Naive B cell (primary cell): ENCODE results near the gene C12orf75. TPM values are rescaled to one million over a fixed set of nuclear protein-coding genes. Genes with fewer than 3 reads are reported as not detected.

ENCODE experiments used
- ATAC-seq, 2 donors: fragments of 150-1000 bp; cut with Tn5 transposase; 2 replicates each; pipeline ENCODE4 v1.10.0; 2021; ENCODE audit warnings: low read depth in 2 of 2, mild to moderate bottlenecking in 2 of 2, moderate library complexity in 2 of 2
- DNase-seq: peaks from one replicate; pipeline ENCODE4 v3.0.0; 2022
- H3K27ac Mint-ChIP-seq, 6 donors: one replicate each; pipeline ENCODE4 v1.8.0; 2020 to 2022; ENCODE audit warnings: mild to moderate bottlenecking in 6 of 6, mixed read lengths in 6 of 6, moderate library complexity in 5 of 6, inconsistent platforms in 2 of 6
- H3K27me3 Mint-ChIP-seq, 3 donors: one replicate each; pipeline ENCODE4 v1.8.0; 2021 to 2022; ENCODE audit warnings: mixed read lengths in 3 of 3, mild to moderate bottlenecking in 1 of 3
- H3K36me3 Mint-ChIP-seq, 2 donors: one replicate each; pipeline ENCODE4 v1.8.0; 2020 to 2022; ENCODE audit warnings: mixed read lengths in 2 of 2, inconsistent platforms in 1 of 2, mild to moderate bottlenecking in 1 of 2
- H3K4me1 Mint-ChIP-seq, 3 donors: one replicate each; pipeline ENCODE4 v1.8.0; 2020 to 2022; ENCODE audit warnings: mixed read lengths in 3 of 3, inconsistent platforms in 1 of 3, mild to moderate bottlenecking in 1 of 3, moderate library complexity in 1 of 3
- H3K4me3 Mint-ChIP-seq, 8 donors: one replicate each; pipeline ENCODE4 v1.8.0; 2020 to 2022; ENCODE audit warnings: mild to moderate bottlenecking in 8 of 8, mixed read lengths in 8 of 8, moderate library complexity in 8 of 8, inconsistent platforms in 2 of 8
- H3K9me3 Mint-ChIP-seq, 7 donors: one replicate each; pipeline ENCODE4 v1.8.0; 2020 to 2022; ENCODE audit warnings: mixed read lengths in 7 of 7, mild to moderate bottlenecking in 5 of 7, inconsistent platforms in 2 of 7, moderate library complexity in 1 of 7
- polyA plus RNA-seq, 6 donors: library from polyadenylated mRNA; unstranded; fragments of 300-500 nt; fragmentation: Illumina TruSeq; gene quantifications; one replicate each; pipeline ENCODE4 v1.2.3, GENCODE V29; 2021; ENCODE audit warnings: low read depth in 6 of 6

C12orf75 gene
- polyA plus RNA-seq, 6 donors from 2014 or later: 10.9 to 56.4 (median 29.5) TPM

GRCh38 chr12:105348561-105348960, 18.1 kb downstream of the C12orf75 start:
- peaks cover 0 to 10% (median 0%) of the 10 kb centered on the region in 3 donors for H3K27me3 Mint-ChIP-seq

DNA sequence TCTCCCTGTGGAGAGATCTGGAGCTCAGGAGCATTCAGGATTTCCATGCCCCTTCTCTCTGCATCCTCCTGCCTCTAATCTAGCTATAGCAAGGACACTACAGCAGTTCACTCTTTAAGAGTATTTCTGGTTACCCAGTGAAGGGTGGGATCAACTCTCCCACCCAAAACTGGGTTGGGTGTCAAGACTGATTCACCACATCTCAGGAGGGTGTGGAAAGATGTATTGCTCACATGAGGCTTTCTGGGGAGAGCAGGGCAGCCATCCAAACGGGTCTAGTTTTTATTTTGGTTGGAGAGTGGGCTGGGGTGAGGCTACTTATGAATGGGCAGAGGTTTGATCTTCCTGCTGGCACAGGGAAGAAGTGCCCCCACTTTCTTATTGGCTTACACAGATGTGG, 18.6 kb downstream of the C12orf75 start:
- Mint-ChIP-seq H3K4me1 (peaks cover 10 to 14% (median 12%) of the 10 kb centered on the region in 3 donors), H3K4me3 (peak overlapping the region in 1 of 8 donors; percentile 0), H3K27me3 (peaks cover 0 to 10% (median 0%) of the 10 kb centered on the region in 3 donors), H3K9me3 (peaks cover 0 to 8% (median 4%) of the 10 kb centered on the region in 7 donors), H3K36me3 (peaks cover 0 to 8% of the 10 kb centered on the region in 2 donors), H3K27ac (peak overlapping the region in 1 of 6 donors; percentile 33)
- ATAC-seq (no peak), DNase-seq (no peak)

More at GRCh38 chr12:105348561-105348960, 18.1 kb downstream of the C12orf75 start:
- ATAC-seq (no peak), DNase-seq (no peak)
- peaks cover 10 to 14% (median 12%) of the 10 kb centered on the region in 3 donors for H3K4me1 Mint-ChIP-seq
- peaks cover 0 to 8% (median 4%) of the 10 kb centered on the region in 7 donors for H3K9me3 Mint-ChIP-seq
- no peak overlapping the region for H3K4me3 Mint-ChIP-seq
- H3K36me3 Mint-ChIP-seq: peaks cover 0 to 8% of the 10 kb centered on the region in 2 donors
- H3K27ac Mint-ChIP-seq: no peak overlapping the region

DNA sequence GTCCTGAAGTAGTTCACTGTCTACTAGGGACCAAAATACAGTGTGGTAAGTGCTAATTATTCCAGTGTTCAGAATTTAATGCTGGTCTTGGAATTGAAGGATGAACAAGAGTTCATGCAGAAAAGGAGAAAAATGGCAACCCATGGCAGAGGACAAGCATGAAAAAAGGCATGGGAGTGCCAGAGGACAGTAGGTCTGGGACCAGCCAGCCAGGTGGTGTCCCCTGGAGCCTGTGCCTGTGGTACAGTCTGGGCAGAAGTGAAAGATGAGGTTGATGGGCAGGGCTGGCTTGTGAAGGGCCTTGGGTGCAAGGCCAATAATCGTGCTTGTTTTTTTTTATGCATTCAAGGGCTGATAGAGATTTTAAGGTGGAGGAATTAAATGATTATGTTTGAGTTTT, 21.0 kb downstream of the C12orf75 start:
- Mint-ChIP-seq H3K9me3 (peaks cover 0 to 8% (median 4%) of the 10 kb centered on the region in 7 donors), H3K27ac (peak overlapping the region in 2 of 6 donors; percentile 2 to 52), H3K4me3 (peak overlapping the region in 3 of 8 donors; percentile 0 to 75 (median 42)), H3K27me3 (peaks cover 0 to 10% (median 5%) of the 10 kb centered on the region in 3 donors), H3K36me3 (peaks cover 0 to 8% of the 10 kb centered on the region in 2 donors), H3K4me1 (peaks cover 13 to 21% (median 15%) of the 10 kb centered on the region in 3 donors)
- DNase-seq: no peak
- ATAC-seq: no peak

GRCh38 chr12:105352052-105352451, 21.6 kb downstream of the C12orf75 start:
- Mint-ChIP-seq H3K36me3 (peaks cover 0 to 8% of the 10 kb centered on the region in 2 donors), H3K4me1 (peaks cover 18 to 26% (median 18%) of the 10 kb centered on the region in 3 donors), H3K27ac (peak overlapping the region in 3 of 6 donors; percentile 12 to 69 (median 52)), H3K27me3 (peaks cover 0 to 10% (median 5%) of the 10 kb centered on the region in 3 donors), H3K4me3 (peak overlapping the region in 4 of 8 donors; percentile 0 to 75 (median 27)), H3K9me3 (peaks cover 0 to 8% (median 4%) of the 10 kb centered on the region in 7 donors)
- ATAC-seq (peak; percentile 57 to 73), DNase-seq (peak; percentile 25)

- DNase-seq (no peak), ATAC-seq (no peak)
- Mint-ChIP-seq H3K27me3 (peaks cover 0 to 10% (median 5%) of the 10 kb centered on the region in 3 donors), H3K36me3 (peaks cover 0 to 8% of the 10 kb centered on the region in 2 donors), H3K4me1 (peaks cover 29 to 37% (median 29%) of the 10 kb centered on the region in 3 donors), H3K27ac (peak overlapping the region in 1 of 6 donors; percentile 14), H3K4me3 (no peak overlapping the region), H3K9me3 (peaks cover 0 to 8% (median 4%) of the 10 kb centered on the region in 7 donors)
These were observed 22.6 kb downstream of the C12orf75 start for GRCh38 chr12:105352940-105353635.

GRCh38 chr12:105355752-105356151, 25.3 kb downstream of the C12orf75 start:
- H3K9me3 Mint-ChIP-seq: peaks cover 0 to 8% (median 4%) of the 10 kb centered on the region in 7 donors
- H3K27ac Mint-ChIP-seq: no peak overlapping the region
- no peak overlapping the region for H3K4me3 Mint-ChIP-seq
- peaks cover 41 to 56% (median 48%) of the 10 kb centered on the region in 3 donors for H3K4me1 Mint-ChIP-seq
- peaks cover 0 to 5% (median 4%) of the 10 kb centered on the region in 3 donors for H3K27me3 Mint-ChIP-seq
- ATAC-seq (no peak), DNase-seq (no peak)
- H3K36me3 Mint-ChIP-seq: peaks cover 0 to 8% of the 10 kb centered on the region in 2 donors

DNA sequence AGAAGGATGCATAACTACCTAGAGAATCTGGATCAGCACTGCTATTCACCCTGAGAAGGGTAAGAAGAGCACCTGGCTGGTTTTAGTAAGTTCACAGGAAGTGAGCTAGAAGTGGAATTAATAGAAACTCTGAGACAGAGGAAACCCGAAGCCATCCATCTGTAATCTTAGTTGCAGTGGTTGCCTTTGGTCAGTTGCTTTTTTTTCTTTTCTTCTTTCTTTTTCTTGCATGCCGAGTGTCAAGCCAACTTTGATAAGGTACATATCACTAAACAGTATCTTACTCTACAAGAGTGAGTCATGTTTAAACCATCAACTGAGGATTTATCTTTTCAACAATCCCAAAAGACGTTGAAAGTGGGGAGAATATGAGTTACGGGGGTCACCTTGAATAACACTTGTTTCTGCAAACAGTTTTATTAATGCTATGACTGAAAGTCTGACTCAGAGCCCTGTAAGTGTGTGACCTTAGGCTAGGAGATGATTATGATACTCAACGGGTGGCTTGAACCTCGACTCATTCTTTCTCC, 26.7 kb downstream of the C12orf75 start:
- H3K36me3 Mint-ChIP-seq: no peaks in the 10 kb centered on the region
- DNase-seq (no peak), ATAC-seq (peak; percentile 54 to 56)
- peaks cover 0 to 5% (median 0%) of the 10 kb centered on the region in 3 donors for H3K27me3 Mint-ChIP-seq
- peaks cover 32 to 46% (median 39%) of the 10 kb centered on the region in 3 donors for H3K4me1 Mint-ChIP-seq
- H3K4me3 Mint-ChIP-seq: peak overlapping the region in 7 of 8 donors; percentile 5 to 77 (median 50)
- H3K9me3 Mint-ChIP-seq: no peaks in the 10 kb centered on the region
- peak overlapping the region in 5 of 6 donors; percentile 28 to 69 (median 48) for H3K27ac Mint-ChIP-seq

- DNase-seq (peak; percentile 39), ATAC-seq (peak; percentile 89 to 90)
- Mint-ChIP-seq H3K4me3 (peak overlapping the region in 7 of 8 donors; percentile 40 to 84 (median 52)), H3K36me3 (no peaks in the 10 kb centered on the region), H3K27me3 (peaks cover 0 to 5% (median 0%) of the 10 kb centered on the region in 3 donors), H3K9me3 (no peaks in the 10 kb centered on the region), H3K4me1 (peaks cover 35 to 42% (median 36%) of the 10 kb centered on the region in 3 donors), H3K27ac (peak overlapping the region in 3 of 6 donors; percentile 2 to 69 (median 23))
These were observed 28.3 kb downstream of the C12orf75 start for GRCh38 chr12:105358789-105359188.

- DNase-seq: no peak
- Mint-ChIP-seq H3K36me3 (no peaks in the 10 kb centered on the region), H3K4me3 (peak overlapping the region in 1 of 8 donors; percentile 16), H3K27ac (peak overlapping the region in 1 of 6 donors; percentile 52), H3K27me3 (no peaks in the 10 kb centered on the region), H3K9me3 (no peaks in the 10 kb centered on the region), H3K4me1 (peaks cover 35 to 36% (median 36%) of the 10 kb centered on the region in 3 donors)
- no peak for ATAC-seq
These were observed 29.4 kb downstream of the C12orf75 start for GRCh38 chr12:105359856-105360255.

GRCh38 chr12:105363890-105364289, 33.4 kb downstream of the C12orf75 start:
- Mint-ChIP-seq H3K27ac (peak overlapping the region in 1 of 6 donors; percentile 63), H3K27me3 (no peaks in the 10 kb centered on the region), H3K9me3 (no peaks in the 10 kb centered on the region), H3K36me3 (no peaks in the 10 kb centered on the region), H3K4me3 (no peak overlapping the region), H3K4me1 (peaks cover 10 to 11% (median 11%) of the 10 kb centered on the region in 3 donors)
- DNase-seq: no peak
- no peak for ATAC-seq

- no peak for DNase-seq
- Mint-ChIP-seq H3K27ac (no peak overlapping the region), H3K4me1 (peaks cover 0 to 5% (median 0%) of the 10 kb centered on the region in 3 donors), H3K27me3 (no peaks in the 10 kb centered on the region), H3K36me3 (no peaks in the 10 kb centered on the region), H3K9me3 (no peaks in the 10 kb centered on the region), H3K4me3 (no peak overlapping the region)
- no peak for ATAC-seq
These were observed 34.7 kb downstream of the C12orf75 start for GRCh38 chr12:105365231-105365630.

- no peak for ATAC-seq
- no peak for DNase-seq
- Mint-ChIP-seq H3K4me3 (no peak overlapping the region), H3K27ac (peak overlapping the region in 1 of 6 donors; percentile 26), H3K36me3 (peaks cover 0 to 4% of the 10 kb centered on the region in 2 donors), H3K27me3 (no peaks in the 10 kb centered on the region), H3K9me3 (no peaks in the 10 kb centered on the region), H3K4me1 (peaks cover 0 to under 1% (median 0%) of the 10 kb centered on the region in 3 donors)
These were observed 37.7 kb downstream of the C12orf75 start for GRCh38 chr12:105368047-105368646.

DNA sequence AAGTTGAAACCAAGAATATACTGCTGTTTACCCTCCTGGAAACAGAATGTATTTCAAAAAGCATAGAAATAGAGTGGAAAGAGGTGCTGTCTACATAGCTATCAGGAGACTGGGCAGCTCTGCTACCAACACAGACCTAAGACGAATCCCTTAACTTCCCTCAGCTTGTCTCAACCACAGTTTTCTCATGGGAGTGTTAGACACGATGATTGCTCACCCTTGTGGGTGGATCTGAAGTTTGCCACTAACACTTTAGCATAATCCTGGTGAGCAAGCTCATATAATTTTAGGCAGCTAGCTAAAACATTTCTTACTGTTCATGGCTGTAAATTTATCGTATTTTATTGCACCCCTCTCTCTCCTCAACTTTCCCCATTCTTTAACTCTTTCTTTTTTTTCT, 38.5 kb downstream of the C12orf75 start:
- no peaks in the 10 kb centered on the region for H3K4me1 Mint-ChIP-seq
- no peak overlapping the region for H3K27ac Mint-ChIP-seq
- H3K36me3 Mint-ChIP-seq: peaks cover 0 to 4% of the 10 kb centered on the region in 2 donors
- ATAC-seq: no peak
- H3K9me3 Mint-ChIP-seq: no peaks in the 10 kb centered on the region
- no peaks in the 10 kb centered on the region for H3K27me3 Mint-ChIP-seq
- no peak for DNase-seq
- no peak overlapping the region for H3K4me3 Mint-ChIP-seq
